Measurements from ENCODE around the gene MAPT.

DNA sequence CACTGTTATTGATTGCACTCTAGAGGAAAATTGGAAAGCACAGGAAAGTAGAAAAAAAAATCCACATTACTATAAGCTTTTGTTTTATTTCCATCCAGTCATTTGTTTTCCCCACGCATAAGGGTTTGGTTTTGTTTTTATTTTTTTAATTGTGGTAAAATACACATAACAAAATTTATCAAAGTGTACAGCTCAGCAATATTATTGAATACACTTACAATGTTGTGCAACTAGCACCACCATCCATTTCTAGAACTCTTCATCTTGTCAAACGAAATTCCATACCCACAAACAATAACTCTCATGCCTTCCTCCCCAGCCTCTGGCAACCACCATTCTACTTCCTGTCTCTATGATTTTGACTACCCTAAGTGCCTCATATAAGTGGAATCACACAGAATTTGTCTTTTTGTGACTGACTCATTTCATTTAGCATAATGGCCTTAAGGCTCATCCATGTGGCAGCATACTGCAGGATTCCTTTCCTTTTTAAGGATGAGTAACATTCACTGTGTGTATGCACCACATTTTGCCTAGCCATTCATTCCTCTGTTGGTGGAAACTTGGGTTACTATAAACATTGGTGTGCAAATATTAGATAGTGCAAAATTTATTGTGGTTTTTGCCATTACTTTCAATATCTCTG lies 38.5 kb upstream of the MAPT start:
- TF ChIP-seq YY1 (IDR thresholded peaks at IDR 0.05; ENCODE audit: insufficient read depth, insufficient read length) (no peak), ZNF274 (IDR thresholded peaks at IDR 0.05; ENCODE audit: low read depth, low read length) (no peak), SUZ12 (IDR thresholded peaks at IDR 0.05; ENCODE audit: extremely low read depth, insufficient read depth, insufficient read length) (no peak)

Data from NT2/D1 (cell line).